ENCODE data around the gene CABP7.

The CABP7 gene

DNA sequence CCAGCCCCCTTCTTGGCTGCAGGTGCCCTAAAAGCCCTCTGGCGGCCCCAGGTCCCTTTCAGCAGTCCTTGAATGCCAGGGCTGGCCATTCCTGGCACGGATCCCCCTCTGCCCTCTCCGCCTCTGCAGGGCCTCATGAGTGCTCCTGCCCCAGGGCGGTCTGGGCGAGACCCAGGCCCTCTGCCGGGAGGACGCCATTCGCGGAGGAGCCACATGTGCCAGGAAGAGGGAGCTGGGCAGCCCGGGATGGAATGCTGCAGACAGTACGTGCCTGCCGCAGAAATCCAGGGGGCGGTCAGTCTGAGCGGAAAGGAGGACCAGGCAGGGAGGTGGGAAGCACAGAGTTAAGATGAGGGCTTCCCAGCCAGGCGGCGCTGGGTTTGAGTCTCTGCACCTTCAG lies 2.8 kb downstream of the CABP7 start:
- DNase-seq (ENCODE audit: low read depth), result no peak

DNA sequence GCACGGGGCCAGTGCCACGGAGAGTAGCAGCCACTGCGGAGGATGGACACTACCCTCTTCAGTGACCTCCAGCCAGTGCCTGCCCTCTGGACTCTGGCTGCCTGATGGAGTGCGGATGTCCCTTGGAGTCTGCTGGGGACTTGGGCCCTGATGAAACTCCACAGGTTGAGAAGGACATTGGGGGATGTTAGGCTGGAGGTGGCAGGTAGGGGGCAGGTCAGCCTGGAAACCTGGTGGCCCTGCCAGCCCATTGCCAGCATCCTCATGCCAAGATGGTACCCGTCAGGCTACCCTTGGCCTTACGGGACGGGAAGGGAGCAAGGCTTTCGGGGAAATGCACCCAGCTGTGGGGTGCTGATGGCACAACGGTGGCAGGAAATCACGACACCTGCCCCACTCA lies 4.0 kb downstream of the CABP7 start:
- DNase-seq (ENCODE audit: low read depth), result no peak

GRCh38 chr22:29724843-29725242 lies 5.0 kb downstream of the CABP7 start:
- DNase-seq (ENCODE audit: low read depth), result no peak

GRCh38 chr22:29726106-29726505 lies 6.3 kb downstream of the CABP7 start:
- no peak for DNase-seq (ENCODE audit: low read depth)

DNA sequence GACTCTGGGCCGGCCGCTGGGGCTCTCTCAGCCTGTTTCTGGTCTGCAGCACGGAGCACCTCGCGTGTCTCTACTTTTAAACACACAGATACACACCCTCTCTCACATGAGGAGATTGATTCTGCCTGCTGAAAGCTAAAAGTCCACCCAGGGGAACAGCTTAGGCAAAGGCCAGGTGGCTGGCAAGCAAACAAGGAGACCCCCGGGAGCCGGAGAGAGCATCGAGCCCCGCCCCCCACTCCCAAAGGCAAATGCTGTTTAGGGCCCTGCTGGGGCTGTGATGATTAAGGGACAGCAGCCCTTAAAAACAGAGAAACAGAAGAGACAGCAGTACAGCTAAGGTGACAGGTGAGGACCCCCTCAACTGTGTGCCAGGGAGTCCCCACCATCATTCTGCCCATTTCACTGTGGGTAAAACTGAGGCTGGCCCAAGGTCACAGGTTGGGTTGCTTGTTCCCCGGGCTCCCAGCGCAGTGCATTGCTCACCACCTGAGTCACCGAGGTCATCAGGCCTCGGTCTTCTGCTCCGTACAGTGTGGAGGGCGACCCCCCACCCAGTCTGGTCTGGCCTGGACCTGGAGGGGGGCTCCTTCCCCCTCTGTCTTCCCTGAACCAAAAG lies 6.8 kb downstream of the CABP7 start:
- no peak for DNase-seq (ENCODE audit: low read depth)

DNA sequence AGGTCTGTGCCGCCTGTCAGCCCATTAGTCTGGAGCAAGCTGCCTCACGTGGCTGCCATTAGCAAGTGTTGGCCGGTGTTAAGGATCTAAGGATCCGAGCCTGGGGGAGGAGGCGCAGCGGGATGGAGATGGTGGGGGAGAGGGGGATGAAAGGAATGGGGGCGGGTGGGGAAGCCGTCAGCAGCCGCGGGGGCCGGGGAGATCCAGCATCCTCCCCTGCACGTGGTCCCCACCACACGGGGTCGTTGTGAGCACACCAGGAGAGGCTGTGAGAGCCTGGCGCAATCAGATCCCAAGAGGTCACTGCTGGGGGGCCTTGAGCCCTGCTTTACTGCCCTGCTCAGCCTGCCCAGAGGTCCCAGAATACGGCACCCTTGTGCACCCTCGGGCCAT lies 7.3 kb downstream of the CABP7 start:
- DNase-seq (ENCODE audit: low read depth), result no peak

DNA sequence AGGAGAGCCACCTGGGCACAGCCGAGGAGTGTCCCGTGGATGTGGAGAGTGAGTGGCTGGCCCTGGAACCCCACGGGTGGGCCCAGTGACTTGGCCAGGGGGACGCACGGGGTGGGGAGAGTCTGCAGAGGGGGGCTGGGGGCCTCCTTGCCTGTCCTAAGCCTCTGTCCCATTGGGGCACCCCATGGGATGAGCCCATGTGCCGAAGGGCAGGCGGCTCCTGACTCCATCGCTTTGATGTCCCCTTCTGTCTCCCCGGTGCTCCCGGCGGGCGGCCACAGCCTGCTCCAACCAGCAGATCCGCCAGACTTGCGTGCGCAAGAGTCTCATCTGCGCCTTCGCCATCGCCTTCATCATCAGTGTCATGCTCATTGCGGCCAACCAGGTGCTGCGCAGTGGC lies 9.4 kb downstream of the CABP7 start:
- DNase-seq (ENCODE audit: low read depth), result no peak

GRCh38 chr22:29731058-29731850 lies 11.5 kb downstream of the CABP7 start:
- DNase-seq (ENCODE audit: low read depth), result no peak

DNA sequence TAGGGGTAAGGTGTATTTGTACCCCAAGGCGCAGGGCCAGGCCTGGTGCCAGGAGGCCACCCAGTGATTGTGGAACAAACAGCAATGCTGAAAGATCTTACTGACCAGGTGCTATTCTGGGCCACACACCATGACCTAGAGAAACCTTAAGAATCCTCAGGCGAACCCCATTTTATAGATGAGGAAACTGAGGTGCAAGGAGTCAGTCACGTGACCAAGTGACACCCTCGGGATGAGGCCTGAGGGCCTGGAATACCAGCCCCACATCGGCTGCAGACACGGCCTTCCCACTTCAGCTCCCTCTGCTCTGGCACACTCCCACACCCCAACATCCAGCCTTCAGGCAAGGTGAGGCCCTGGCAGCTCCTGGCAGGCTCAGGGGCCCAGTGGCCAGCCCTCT lies 13.1 kb downstream of the CABP7 start:
- DNase-seq (ENCODE audit: low read depth), result no peak

DNA sequence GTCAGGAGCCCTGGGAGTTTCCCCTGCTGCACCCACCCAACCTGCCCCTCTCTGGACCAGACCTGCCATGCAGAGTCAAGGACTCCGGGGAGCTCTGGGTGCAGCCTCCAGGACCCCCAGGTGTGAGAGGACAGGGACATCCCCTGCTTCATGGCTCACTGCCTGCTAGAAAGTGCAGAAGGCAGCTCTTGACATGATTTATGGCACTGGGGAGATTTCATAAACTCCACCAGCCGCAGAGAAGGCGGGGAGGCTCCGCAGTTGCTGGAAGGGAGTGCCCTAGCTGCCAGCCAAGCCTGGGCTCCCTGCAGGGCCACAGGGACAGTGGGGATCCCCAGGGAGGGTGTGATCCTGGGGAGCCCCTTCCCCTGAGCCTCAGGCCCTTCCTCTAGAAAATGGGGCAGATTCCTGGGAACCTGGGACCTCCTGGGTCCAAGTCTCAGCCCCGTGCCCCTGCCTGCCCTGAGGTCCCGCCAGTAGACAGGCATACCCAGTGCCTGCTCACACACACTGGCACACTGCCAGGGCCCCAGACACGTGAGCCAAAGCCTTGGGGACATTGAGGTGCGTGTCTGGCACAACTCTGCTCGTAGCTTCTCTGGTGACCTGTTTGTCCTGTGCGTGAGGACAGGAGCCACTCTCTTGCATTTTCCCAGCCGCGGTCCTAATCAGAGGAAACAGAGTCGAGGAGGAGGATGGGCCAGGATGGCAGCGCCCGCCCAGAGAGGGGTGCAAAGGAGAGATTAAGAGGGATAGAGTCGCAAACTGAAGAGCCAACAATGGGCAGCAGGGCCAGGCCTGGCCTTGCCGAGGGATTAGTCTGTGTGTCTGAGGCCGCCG lies 13.8 kb downstream of the CABP7 start:
- no peak for DNase-seq (ENCODE audit: low read depth)

DNA sequence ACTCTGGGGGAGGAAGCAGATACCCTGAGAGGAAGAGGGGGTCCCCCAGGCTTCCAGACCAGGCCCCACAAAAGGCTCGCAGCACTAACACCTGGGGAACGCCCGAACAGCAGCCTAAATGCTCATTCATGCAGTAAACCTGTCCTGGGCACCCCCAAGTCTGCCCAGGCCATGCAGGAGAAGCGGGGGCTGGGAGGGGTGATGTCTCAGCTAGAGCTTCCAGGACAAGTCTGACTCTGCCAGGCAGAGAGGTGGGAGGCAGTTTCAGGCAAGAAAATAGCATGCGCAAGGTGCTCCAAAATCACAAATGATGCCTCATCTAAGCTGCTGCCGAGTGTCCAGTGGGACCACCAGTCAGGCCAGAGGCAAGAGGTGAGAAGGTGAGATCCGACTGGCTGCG lies 14.6 kb downstream of the CABP7 start:
- DNase-seq (ENCODE audit: low read depth), result no peak

DNA sequence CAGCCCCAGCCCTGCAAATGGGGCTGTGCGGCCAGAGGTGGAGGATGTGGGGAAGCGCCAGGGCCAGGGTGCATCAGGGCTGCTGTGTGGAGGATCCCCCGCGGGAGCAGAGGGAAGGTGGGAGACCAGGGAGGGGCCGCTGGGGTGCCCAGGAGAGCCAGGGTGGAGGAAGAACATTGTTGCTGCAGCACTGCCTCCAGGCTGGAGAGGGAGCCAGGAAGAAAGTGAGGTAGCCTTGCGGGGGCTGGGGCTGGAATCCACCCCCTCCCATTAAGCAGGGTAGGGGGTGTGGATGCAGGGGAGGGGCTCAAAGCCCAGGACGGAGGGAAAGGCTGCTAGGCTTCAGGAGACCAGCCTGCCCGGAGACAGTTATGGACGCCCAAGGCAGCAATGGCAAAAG lies 15.0 kb downstream of the CABP7 start:
- no peak for DNase-seq (ENCODE audit: low read depth)

- DNase-seq (ENCODE audit: low read depth), result no peak
Observed at GRCh38 chr22:29735416-29735815, 15.6 kb downstream of the CABP7 start.

- no peak for DNase-seq (ENCODE audit: low read depth)
Observed at GRCh38 chr22:29737251-29738117, 17.7 kb downstream of the CABP7 start.

DNA sequence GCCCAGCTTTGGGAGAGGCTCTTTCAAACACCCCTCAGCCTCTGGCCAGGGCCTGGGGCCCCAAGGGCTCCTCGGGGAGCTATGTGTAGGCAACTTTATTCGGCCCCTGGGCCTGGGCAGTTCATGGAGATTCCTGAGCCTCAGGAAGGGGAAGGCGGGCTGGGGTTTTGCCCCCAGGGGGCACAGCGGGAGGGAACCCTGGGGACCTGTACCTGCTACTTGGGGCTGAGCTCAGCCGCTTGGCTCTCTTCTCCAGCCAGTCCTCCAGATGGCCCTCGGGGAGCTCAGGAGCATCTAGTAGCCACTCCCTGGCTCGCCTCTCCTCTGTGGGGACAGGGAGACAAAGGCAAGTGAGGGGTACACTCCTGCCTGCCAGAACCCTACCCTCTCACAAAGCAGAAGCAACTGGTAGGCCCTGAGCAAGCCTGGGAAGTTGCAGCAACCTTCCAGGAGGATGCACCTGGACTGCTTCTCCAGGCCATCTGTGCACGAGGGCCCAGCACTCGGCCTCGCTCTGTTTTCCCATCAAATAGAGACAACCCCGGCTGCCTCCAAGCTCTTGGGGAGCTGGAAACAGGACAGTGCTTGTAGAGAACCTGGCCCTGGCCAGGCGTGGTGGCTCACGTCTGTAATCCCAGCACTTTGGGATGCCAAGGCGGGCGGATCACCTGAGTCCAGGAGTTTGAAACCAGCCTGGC lies 18.5 kb downstream of the CABP7 start:
- DNase-seq (ENCODE audit: low read depth), result no peak

DNA sequence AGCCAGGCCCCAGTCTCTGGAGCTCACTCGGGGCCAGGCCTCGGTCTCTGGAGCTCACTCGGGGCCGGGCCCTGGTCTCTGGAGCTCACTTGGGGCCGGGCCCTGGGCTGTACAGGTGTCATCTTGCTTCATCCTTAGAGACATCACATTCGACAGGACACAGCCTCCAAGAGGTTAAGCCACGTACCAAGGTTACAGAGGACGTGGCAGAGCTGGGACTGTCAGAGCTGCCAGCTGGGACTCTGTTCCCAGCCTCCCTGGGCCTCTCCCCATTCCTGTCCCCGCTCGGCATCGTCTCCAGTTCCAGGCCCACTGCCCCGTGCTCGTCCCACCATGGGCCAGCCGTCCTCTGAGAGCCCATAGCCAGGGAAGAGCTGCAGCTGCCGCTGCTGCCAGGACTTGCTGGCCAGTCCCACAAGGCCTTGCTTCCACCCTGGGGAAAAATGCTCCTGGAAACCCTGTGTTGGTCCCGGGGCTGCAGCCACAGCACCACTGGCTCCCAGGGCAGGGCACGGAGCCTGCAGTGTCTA lies 19.6 kb downstream of the CABP7 start:
- no peak for DNase-seq (ENCODE audit: low read depth)

GRCh38 chr22:29740216-29740615 lies 20.4 kb downstream of the CABP7 start:
- no peak for DNase-seq (ENCODE audit: low read depth)

- no peak for DNase-seq (ENCODE audit: low read depth)
Observed at GRCh38 chr22:29741926-29742325, 22.1 kb downstream of the CABP7 start.

- no peak for DNase-seq (ENCODE audit: low read depth)
Observed at GRCh38 chr22:29742326-29742725, 22.5 kb downstream of the CABP7 start.

DNA sequence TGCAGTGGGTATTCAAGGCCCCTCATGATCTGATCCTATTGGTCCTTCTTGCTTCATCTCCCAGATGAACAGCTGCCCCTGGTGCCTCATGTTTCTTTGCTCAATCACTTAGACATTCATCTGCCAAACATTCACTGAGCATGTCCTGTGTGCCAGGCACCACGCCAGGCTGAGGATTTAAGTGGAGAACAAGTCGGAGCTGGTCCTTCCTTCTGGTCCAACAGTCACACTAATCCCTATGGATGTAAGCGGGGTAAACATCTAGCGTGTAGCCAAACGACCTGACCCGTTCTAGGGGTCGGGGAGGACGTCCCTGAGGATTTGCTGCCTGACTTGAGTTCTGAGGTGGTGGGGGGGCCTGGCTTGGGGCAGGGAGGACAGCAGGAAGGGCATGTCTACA lies 25.1 kb downstream of the CABP7 start:
- DNase-seq (ENCODE audit: low read depth), result no peak

GRCh38 chr22:29747832-29748231 lies 28.0 kb downstream of the CABP7 start:
- DNase-seq (ENCODE audit: low read depth), result no peak

Data from stimulated activated CD8-positive, alpha-beta memory T cell treated with anti-CD3 and anti-CD28 coated beads, Interleukin-15, amount 100 ng/mL, for 24 hours (primary cell).